RWPE1 (cell line): Measurements from ENCODE around the gene BACH2.

Source experiments
- CTCF ChIA-PET: fragments of 350-600 bp; sonication (Branson Sonifier 250); formaldehyde crosslinking; extraction: SDS; loops from one replicate; lab custom pipeline; 2021; lab: Yijun Ruan, JAX
- POLR2A ChIA-PET: fragments of 400-600 bp; formaldehyde crosslinking; extraction: SDS; loops from one replicate; lab custom pipeline; 2020; ENCODE audit warnings: antibody characterized with exemption; ENCODE audit not compliant: low non-redundant PET; lab: Yijun Ruan, JAX
- DNase-seq: peaks from one replicate; pipeline ENCODE4 v3.0.0; 2012; ENCODE audit warnings: low spot score
- H3K27ac ChIP-seq: fragments of 450-650 bp; 2 replicates; pipeline ENCODE4 v1.5.1; 2017
- CTCF ChIP-seq: fragments of 450-650 bp; conservative IDR thresholded peaks from 2 replicates; pipeline ENCODE4 v1.5.1; 2017; ENCODE audit warnings: low read depth, mild to moderate bottlenecking

Gene BACH2

DNA sequence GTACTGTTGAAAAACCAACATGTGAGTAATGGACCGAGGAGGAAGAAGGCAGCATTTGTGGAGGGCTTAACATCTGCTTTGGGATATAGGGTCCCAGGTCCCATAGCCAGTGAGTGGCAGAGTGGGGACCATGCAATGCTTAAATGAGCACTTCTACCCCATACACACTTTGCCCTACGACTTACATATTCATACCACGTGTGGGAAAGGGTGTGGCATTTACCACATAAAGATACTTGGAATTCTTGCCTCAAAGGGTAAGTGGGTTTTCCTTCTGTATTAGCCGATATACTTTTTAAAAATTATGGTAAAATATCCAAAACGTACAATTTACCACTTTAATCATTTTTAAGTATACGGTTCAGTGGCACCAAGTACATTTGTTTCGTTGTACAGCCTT, 199.3 kb downstream of the BACH2 start:
- peak overlapping the region; percentile 72 for H3K27ac ChIP-seq
- ChIA-PET POLR2A (interaction anchor here (0.7 kb wide), 1 partner anchor 296 kb away, joined by 4 read pairs; no protein-coding TSS in a partner anchor), CTCF (interaction anchor here (0.6 to 1.3 kb wide), 4 partner anchors 122 to 296 kb away, joined by 3 to 7 read pairs (median 4); no protein-coding TSS in a partner anchor)
- TF ChIP-seq CTCF, result no peak
- no peak for DNase-seq

GRCh38 chr6:90096818-90097217, 199.8 kb downstream of the BACH2 start:
- ChIA-PET POLR2A (no interaction called here), CTCF (interaction anchor here (1.0 kb wide), 1 partner anchor 198 kb away, joined by 3 read pairs; no protein-coding TSS in a partner anchor)
- no peak for TF ChIP-seq CTCF
- H3K27ac ChIP-seq, result peak overlapping the region; percentile 72
- DNase-seq, result no peak

- ChIA-PET CTCF (interaction anchor here (0.6 kb wide), 1 partner anchor 42 kb away, joined by 4 read pairs; no protein-coding TSS in a partner anchor), POLR2A (no interaction called here)
- H3K27ac ChIP-seq, result no peak overlapping the region
- no peak for DNase-seq
- no peak for TF ChIP-seq CTCF
Observed at GRCh38 chr6:90095788-90096187, 200.9 kb downstream of the BACH2 start.

DNA sequence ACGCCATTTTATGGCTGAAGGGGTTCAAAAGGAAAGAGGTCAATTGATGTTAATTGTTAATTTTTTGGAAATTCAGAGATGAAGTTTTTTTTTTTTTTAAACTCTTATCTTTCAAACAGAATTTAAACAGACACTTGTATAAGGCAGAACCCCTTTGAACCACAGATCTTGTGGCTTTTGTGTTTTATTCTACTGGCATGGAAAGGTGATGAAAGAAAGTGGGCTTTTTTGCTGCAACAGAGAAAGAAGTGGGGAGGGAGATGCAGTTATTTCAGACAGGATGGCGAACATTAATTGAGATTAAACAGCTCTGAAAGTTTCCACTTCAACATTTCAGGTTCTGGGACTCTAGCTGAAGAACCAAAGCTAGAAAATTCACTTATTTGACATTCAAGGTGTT, 201.5 kb downstream of the BACH2 start:
- no peak for TF ChIP-seq CTCF
- ChIA-PET CTCF (no interaction called here), POLR2A (no interaction called here)
- no peak overlapping the region for H3K27ac ChIP-seq
- DNase-seq, result no peak

GRCh38 chr6:90093558-90094073, 203.0 kb downstream of the BACH2 start:
- ChIA-PET POLR2A (no interaction called here), CTCF (interaction anchor here (0.9 kb wide), 1 partner anchor 153 kb away, joined by 4 read pairs; no protein-coding TSS in a partner anchor)

GRCh38 chr6:90090866-90091265, 205.8 kb downstream of the BACH2 start:
- TF ChIP-seq CTCF, result no peak
- ChIA-PET POLR2A (no interaction called here), CTCF (no interaction called here)

More at GRCh38 chr6:90093558-90094073, 203.0 kb downstream of the BACH2 start:
- no peak for DNase-seq
- TF ChIP-seq CTCF, result no peak
- H3K27ac ChIP-seq, result no peak overlapping the region

More at GRCh38 chr6:90090866-90091265, 205.8 kb downstream of the BACH2 start:
- DNase-seq, result no peak
- no peak overlapping the region for H3K27ac ChIP-seq
